Activated T-helper 17 cell treated with anti-CD3 and anti-CD28 coated beads, Interleukin-2, amount 50 U/mL, for 72 hours (primary cell): Measurements from ENCODE around the gene ZNF324B. TPM values are rescaled to one million over a fixed set of nuclear protein-coding genes. Genes with fewer than 3 reads are reported as not detected.
A peak's percentile ranks its signal among the peaks of the same experiment; 100 is the strongest.
"Not testable (repeated sequence)": the region's sequence is repeated elsewhere in the genome, so short reads cannot be mapped to it uniquely, and the experiment has no call there.

Experiments used
- ATAC-seq: fragments of 150-1000 bp; cut with Tn5 transposase; replicated peaks from 2 replicates; pipeline ENCODE4 v1.10.0; 2021; ENCODE audit warnings: mild to moderate bottlenecking, moderate library complexity
- H3K27ac Mint-ChIP-seq: one replicate; pipeline ENCODE4 v1.8.0; 2022; ENCODE audit warnings: mixed read lengths
- H3K27me3 Mint-ChIP-seq: one replicate; pipeline ENCODE4 v1.8.0; 2022; ENCODE audit warnings: mixed read lengths
- H3K36me3 Mint-ChIP-seq: one replicate; pipeline ENCODE4 v1.8.0; 2022; ENCODE audit warnings: low read depth, mild to moderate bottlenecking, mixed read lengths
- H3K4me1 Mint-ChIP-seq: one replicate; pipeline ENCODE4 v1.8.0; 2022; ENCODE audit warnings: mixed read lengths
- H3K4me3 Mint-ChIP-seq: one replicate; pipeline ENCODE4 v1.8.0; 2022; ENCODE audit warnings: mild to moderate bottlenecking, mixed read lengths
- H3K9me3 Mint-ChIP-seq: one replicate; pipeline ENCODE4 v1.8.0; 2022; ENCODE audit warnings: mixed read lengths
- total RNA-seq, 2 donors: library from RNA; stranded (reverse); gene quantifications; one replicate each; pipeline ENCODE4 v1.2.3, GENCODE V29; 2022

Gene ZNF324B
- 1 to 10 TPM; 8.8 to 8.9 TPM for total RNA-seq

DNA sequence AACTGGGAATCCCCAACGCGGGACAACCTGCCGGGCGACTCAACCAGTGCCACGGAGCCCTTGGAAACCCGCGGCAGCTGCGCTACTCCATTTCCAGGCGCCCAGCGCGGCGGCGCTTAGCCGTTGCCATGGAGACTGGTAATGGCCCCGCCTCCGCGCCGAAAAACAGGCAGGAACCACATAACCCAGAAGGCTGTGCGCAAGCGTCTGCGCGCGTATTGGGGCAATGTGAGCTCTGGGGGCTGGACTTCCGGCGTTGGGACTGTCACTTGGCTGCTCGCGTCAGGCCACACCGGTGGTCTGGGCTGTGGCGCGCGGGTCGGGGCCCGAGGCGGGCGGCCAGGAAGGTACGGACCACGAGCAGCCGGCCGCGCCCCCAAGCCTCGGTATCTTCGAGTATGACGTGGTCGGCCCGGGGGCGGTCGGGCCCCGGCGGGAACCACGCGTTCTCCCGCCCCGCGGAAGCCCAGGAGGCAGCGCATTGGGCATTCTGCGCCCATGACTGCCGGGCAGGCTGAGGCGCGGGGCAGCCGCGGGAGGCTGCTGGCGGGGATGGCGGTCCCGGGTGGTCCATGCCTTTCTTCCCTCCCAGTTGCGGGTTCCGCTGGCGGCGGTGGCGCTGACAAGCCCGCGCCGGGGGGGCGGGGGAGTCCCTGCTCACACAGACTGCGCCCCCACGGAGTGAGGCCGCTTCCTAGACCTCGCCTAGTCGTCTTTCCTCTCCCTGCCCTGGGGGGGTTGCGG, at the start of gene ZNF324B:
Gene ZNF324B, plus strand, starts transcription at position 265 of the 744 bp plus-strand sequence. CDS start 2,080 bp downstream, outside the sequence.
- H3K36me3 Mint-ChIP-seq = peaks cover 12% of the 10 kb centered on the region
- H3K27ac Mint-ChIP-seq = peak within 1 kb of the TSS; percentile 86
- peaks cover 9% of the 10 kb centered on the region for H3K9me3 Mint-ChIP-seq
- H3K27me3 Mint-ChIP-seq = peaks cover 6% of the 10 kb centered on the region
- H3K4me3 Mint-ChIP-seq = peak within 1 kb of the TSS; percentile 87
- peaks cover 20% of the 10 kb centered on the region for H3K4me1 Mint-ChIP-seq
- peak; percentile 99 for ATAC-seq

- no peak for ATAC-seq
- Mint-ChIP-seq H3K27me3 (no peaks in the 10 kb centered on the region), H3K36me3 (peaks cover 19% of the 10 kb centered on the region), H3K27ac (no peak overlapping the region), H3K9me3 (no peaks in the 10 kb centered on the region), H3K4me1 (peaks cover 15% of the 10 kb centered on the region), H3K4me3 (peak overlapping the region; percentile 90)
Observed at GRCh38 chr19:58401840-58402421, 49.5 kb upstream of the ZNF324B start.

DNA sequence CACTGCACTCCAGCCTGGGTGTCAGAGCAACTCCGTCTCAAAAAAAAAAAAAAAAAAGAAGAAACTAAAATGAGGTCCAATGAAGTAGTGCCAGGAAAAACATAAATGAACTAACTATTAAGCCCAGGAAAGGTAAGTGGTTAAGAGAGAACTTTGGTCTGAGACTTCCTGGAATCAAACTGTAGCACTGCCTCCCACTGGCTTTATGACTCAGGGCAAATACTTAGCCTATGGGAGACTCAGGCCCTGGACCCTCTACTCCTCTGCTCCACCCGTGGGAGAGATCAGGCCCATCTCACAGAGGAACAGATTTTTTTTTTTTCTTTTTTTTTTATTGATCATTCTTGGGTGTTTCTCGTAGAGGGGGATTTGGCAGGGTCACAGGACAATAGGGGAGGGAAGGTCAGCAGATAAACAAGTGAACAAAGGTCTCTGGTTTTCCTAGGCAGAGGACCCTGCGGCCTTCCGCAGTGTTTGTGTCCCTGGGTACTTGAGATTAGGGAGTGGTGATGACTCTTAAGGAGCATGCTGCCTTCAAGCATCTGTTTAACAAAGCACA, 47.4 kb upstream of the ZNF324B start:
- Mint-ChIP-seq H3K4me1 (peaks cover 24% of the 10 kb centered on the region), H3K36me3 (peaks cover 10% of the 10 kb centered on the region)
- H3K27me3 Mint-ChIP-seq, ATAC-seq, H3K4me3 Mint-ChIP-seq, H3K27ac Mint-ChIP-seq, H3K9me3 Mint-ChIP-seq: not testable (repeated sequence)

GRCh38 chr19:58406818-58407657, 44.4 kb upstream of the ZNF324B start:
- Mint-ChIP-seq H3K27me3 (no peaks in the 10 kb centered on the region), H3K4me1 (peaks cover 30% of the 10 kb centered on the region), H3K9me3 (no peaks in the 10 kb centered on the region), H3K36me3 (peaks cover 5% of the 10 kb centered on the region), H3K27ac (peak overlapping the region; percentile 93), H3K4me3 (peak overlapping the region; percentile 93)
- no peak for ATAC-seq

- H3K36me3 Mint-ChIP-seq = peaks cover 10% of the 10 kb centered on the region
- peak overlapping the region; percentile 93 for H3K27ac Mint-ChIP-seq
- no peaks in the 10 kb centered on the region for H3K27me3 Mint-ChIP-seq
- H3K9me3 Mint-ChIP-seq = no peaks in the 10 kb centered on the region
- peak; percentile 23 for ATAC-seq
- H3K4me3 Mint-ChIP-seq = peak overlapping the region; percentile 93
- peaks cover 30% of the 10 kb centered on the region for H3K4me1 Mint-ChIP-seq
Observed at GRCh38 chr19:58407658-58408151, 43.7 kb upstream of the ZNF324B start.

- peak within 1 kb of the TSS; percentile 93 for H3K27ac Mint-ChIP-seq
- no peaks in the 10 kb centered on the region for H3K27me3 Mint-ChIP-seq
- H3K4me1 Mint-ChIP-seq = peaks cover 30% of the 10 kb centered on the region
- peak; percentile 95 for ATAC-seq
- peaks cover 16% of the 10 kb centered on the region for H3K36me3 Mint-ChIP-seq
- peak within 1 kb of the TSS; percentile 93 for H3K4me3 Mint-ChIP-seq
- no peaks in the 10 kb centered on the region for H3K9me3 Mint-ChIP-seq
Observed at GRCh38 chr19:58408152-58409009, 43.0 kb upstream of the ZNF324B start, which contains the start of gene ZNF584. ZNF584 (plus strand) TSS chr19:58408649; CDS start chr19:58409148, 499 bp downstream.

DNA sequence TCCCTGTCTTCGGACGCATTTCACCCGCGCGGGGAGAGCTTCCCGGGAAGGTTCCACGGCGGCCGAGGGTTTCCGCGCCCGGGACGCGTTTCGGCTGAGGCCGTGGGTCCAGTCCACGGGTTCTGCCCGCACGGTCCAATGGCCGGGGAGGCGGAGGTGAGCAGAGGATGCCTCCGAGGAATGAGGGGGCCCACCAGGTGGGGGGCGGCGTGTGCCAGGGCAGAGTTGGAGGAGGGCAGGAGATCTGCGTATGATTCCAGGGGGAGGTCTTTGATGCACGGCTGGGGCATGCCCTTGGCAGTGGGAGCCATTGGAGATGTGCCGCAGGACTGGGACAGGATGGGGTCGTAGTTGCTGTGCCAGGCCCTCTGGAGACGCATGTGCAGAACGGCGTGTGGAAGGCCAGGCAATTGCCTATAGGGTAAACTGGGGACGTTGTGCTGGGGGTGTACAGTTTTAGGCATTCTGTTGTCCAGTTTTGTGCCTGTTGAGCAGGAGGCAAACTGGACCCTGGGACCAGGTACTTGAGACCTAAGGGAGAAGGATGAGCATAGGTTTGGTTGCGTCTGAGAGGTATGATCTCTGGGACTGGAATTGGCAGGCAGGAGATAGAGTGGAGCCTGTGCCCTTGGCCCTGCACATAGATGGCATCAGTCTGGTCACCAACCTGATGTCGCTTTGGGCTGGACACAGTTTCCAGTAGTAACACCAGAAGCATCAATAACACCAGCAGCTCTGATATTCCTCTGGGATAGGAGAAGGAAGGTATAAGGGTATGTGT, 42.2 kb upstream of the ZNF324B start:
- peaks cover 16% of the 10 kb centered on the region for H3K36me3 Mint-ChIP-seq
- H3K9me3 Mint-ChIP-seq = no peaks in the 10 kb centered on the region
- no peaks in the 10 kb centered on the region for H3K27me3 Mint-ChIP-seq
- peak overlapping the region; percentile 93 for H3K4me3 Mint-ChIP-seq
- H3K4me1 Mint-ChIP-seq = peaks cover 30% of the 10 kb centered on the region
- ATAC-seq = no peak
- peak overlapping the region; percentile 93 for H3K27ac Mint-ChIP-seq

GRCh38 chr19:58416604-58417003, 34.8 kb upstream of the ZNF324B start:
- Mint-ChIP-seq H3K4me1 (no peaks in the 10 kb centered on the region), H3K9me3 (no peaks in the 10 kb centered on the region), H3K27me3 (no peaks in the 10 kb centered on the region), H3K4me3 (no peak overlapping the region), H3K27ac (no peak overlapping the region), H3K36me3 (peaks cover 53% of the 10 kb centered on the region)
- no peak for ATAC-seq

- no peak for ATAC-seq
- H3K36me3 Mint-ChIP-seq = peaks cover 53% of the 10 kb centered on the region
Observed at GRCh38 chr19:58417071-58417470, 34.4 kb upstream of the ZNF324B start.

DNA sequence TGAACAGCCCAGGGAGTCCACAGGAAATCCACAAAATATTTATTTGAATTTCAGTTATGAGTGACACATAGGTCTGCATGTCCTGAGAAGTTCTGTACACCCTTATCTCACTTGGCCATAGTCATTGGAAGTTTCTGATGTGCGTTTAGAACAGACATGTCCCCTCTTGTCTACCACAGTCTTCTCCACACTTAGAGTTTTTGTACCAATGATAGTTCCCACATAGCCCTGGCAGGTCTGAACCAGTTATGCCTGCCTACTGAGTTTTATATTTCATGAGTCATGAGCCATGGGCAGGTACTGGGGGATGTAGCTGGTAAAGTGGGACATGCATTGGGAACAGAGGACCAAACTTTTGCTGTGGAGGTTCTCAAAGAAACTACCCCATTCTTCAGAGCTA, 22.8 kb upstream of the ZNF324B start:
- Mint-ChIP-seq H3K4me3 (no peak overlapping the region), H3K4me1 (no peaks in the 10 kb centered on the region), H3K27ac (no peak overlapping the region), H3K27me3 (no peaks in the 10 kb centered on the region), H3K9me3 (peaks cover 17% of the 10 kb centered on the region), H3K36me3 (peaks cover 12% of the 10 kb centered on the region)
- ATAC-seq = no peak

More at GRCh38 chr19:58417071-58417470, 34.4 kb upstream of the ZNF324B start:
- Mint-ChIP-seq H3K4me1 (no peaks in the 10 kb centered on the region), H3K9me3 (no peaks in the 10 kb centered on the region), H3K27me3 (no peaks in the 10 kb centered on the region), H3K27ac (no peak overlapping the region), H3K4me3 (no peak overlapping the region)

DNA sequence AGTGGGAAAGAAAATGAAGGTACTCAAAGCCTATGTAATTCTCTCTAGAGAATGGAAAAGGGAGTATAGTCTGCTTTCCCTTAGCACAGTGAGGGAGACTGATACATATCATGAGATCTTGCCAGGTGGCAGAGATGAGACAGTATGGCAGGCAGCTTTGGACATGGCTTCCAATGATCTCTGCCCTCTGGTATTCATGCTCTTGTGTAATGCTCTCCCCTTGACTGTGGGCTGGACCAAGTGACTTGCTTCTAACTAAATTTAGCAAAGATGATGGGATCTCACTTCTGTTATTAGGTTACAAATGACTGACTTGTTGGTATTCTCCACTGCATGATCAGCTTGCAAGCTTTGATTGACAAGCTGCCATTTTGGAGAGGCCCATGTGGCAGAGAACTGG, 21.7 kb upstream of the ZNF324B start:
- no peaks in the 10 kb centered on the region for H3K27me3 Mint-ChIP-seq
- no peak overlapping the region for H3K4me3 Mint-ChIP-seq
- H3K36me3 Mint-ChIP-seq = peaks cover 23% of the 10 kb centered on the region
- H3K27ac Mint-ChIP-seq = no peak overlapping the region
- no peaks in the 10 kb centered on the region for H3K4me1 Mint-ChIP-seq
- ATAC-seq = no peak
- peaks cover 21% of the 10 kb centered on the region for H3K9me3 Mint-ChIP-seq

DNA sequence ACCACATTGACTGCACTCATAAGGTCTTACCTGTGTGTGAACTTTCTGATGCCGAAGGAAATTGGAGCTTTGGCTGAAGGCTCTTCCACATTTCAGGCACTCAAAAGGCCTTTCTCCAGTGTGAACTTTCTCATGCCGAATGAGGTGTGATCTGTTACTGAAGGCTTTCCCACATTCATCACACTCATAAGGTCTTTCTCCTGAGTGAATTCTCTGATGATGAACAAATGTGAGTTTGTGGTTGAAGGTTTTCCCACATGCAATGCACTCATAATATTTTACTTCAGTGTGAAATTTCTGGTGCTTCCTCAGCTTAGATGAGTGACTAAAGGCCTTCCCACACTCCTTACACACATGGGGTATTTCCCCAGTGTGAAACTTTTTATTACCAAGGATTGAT, 17.2 kb upstream of the ZNF324B start:
- Mint-ChIP-seq H3K4me3 (no peak overlapping the region), H3K36me3 (peaks cover 67% of the 10 kb centered on the region), H3K4me1 (peaks cover 12% of the 10 kb centered on the region), H3K9me3 (peaks cover 28% of the 10 kb centered on the region), H3K27ac (no peak overlapping the region), H3K27me3 (no peaks in the 10 kb centered on the region)
- ATAC-seq = no peak
